MCF 10A (cell line): ENCODE results near the gene RNF217. TPM values are rescaled to one million over a fixed set of nuclear protein-coding genes. Genes with fewer than 3 reads are reported as not detected.

Experiments
- BruUV-seq: library from RNA; stranded (reverse); fragments of 400-500 nt; replicated peaks from 2 replicates; lab custom pipeline; 2021; lab: Mats Ljungman, UMichigan
- CTCF ChIA-PET: fragments of 300-600 bp; sonication (Branson Sonifier 250); formaldehyde crosslinking; extraction: SDS; loops from one replicate; lab custom pipeline; 2021; ENCODE audit warnings: antibody characterized with exemption, inconsistent platforms; lab: Yijun Ruan, JAX
- POLR2A ChIA-PET: fragments of 300-600, 350-650 bp; sonication (Branson Sonifier 250); formaldehyde crosslinking; extraction: SDS; loops from one replicate; lab custom pipeline; 2020; ENCODE audit warnings: antibody characterized with exemption, inconsistent platforms; lab: Yijun Ruan, JAX
- DNase-seq: peaks from one replicate; pipeline ENCODE4 v3.0.0-alpha.2; 2018; ENCODE audit not compliant: unreplicated experiment
- H3K27ac Mint-ChIP-seq: one replicate; pipeline ENCODE4 v1.8.0; 2022; ENCODE audit warnings: mild to moderate bottlenecking, low read depth, mixed read lengths; ENCODE audit not compliant: unreplicated experiment
- H3K27me3 Mint-ChIP-seq: one replicate; pipeline ENCODE4 v1.8.0; 2022; ENCODE audit warnings: mixed read lengths; ENCODE audit not compliant: insufficient read depth, unreplicated experiment
- H3K36me3 Mint-ChIP-seq: one replicate; pipeline ENCODE4 v1.8.0; 2022; ENCODE audit warnings: mild to moderate bottlenecking, moderate library complexity, mixed read lengths; ENCODE audit not compliant: insufficient read depth, unreplicated experiment
- H3K4me1 Mint-ChIP-seq: one replicate; pipeline ENCODE4 v1.8.0; 2022; ENCODE audit warnings: mixed read lengths; ENCODE audit not compliant: insufficient read depth, unreplicated experiment
- H3K4me3 Mint-ChIP-seq: one replicate; pipeline ENCODE4 v1.8.0; 2022; ENCODE audit warnings: mild to moderate bottlenecking, moderate library complexity, mixed read lengths; ENCODE audit not compliant: unreplicated experiment
- H3K9me3 Mint-ChIP-seq: one replicate; pipeline ENCODE4 v1.8.0; 2022; ENCODE audit warnings: mixed read lengths; ENCODE audit not compliant: unreplicated experiment
- CTCF ChIP-seq: fragments of 200-600 bp; IDR thresholded peaks from one replicate; pipeline ENCODE4 v1.8.0; 2022; ENCODE audit warnings: antibody characterized with exemption, mild to moderate bottlenecking; ENCODE audit not compliant: unreplicated experiment
- intact Hi-C: fragments of 100-400 bp; cut with micrococcal nuclease; formaldehyde crosslinking; loops from 2 replicates; pipeline ENCODE4 v1.14.1; 2022
- total RNA-seq: library from RNA; stranded (reverse); gene quantifications from 2 replicates; pipeline ENCODE4 v1.2.3, GENCODE V29; 2022

RNF217 gene
- total RNA-seq, 1 experiment from 2014 or later = 24.8 TPM

- Mint-ChIP-seq H3K27me3 (no peaks in the 10 kb centered on the region), H3K36me3 (no peaks in the 10 kb centered on the region), H3K27ac (peak overlapping the region; percentile 14), H3K4me3 (peak overlapping the region; percentile 69), H3K4me1 (peaks cover 37% of the 10 kb centered on the region), H3K9me3 (no peaks in the 10 kb centered on the region)
- intact Hi-C loops = no loop called here
- ChIA-PET CTCF (interaction anchor here (0.6 to 4.9 kb wide), 7 partner anchors 11 to 230 kb away, joined by 3 to 35 read pairs (median 5); partner anchors contain the start of gene RNF217), POLR2A (interaction anchor here (0.6 to 2.2 kb wide), 9 partner anchors 15 to 147 kb away, joined by 3 to 18 read pairs (median 3); partner anchors contain the start of gene RNF217)
- TF ChIP-seq CTCF = no peak
- peak; percentile 59 for DNase-seq
- BruUV-seq = no TSS peak
Measured at GRCh38 chr6:125099211-125100073, 137.2 kb downstream of the RNF217 start.

- H3K27me3 Mint-ChIP-seq = no peaks in the 10 kb centered on the region
- DNase-seq = no peak
- TF ChIP-seq CTCF = no peak
- intact Hi-C loops = no loop called here
- peak overlapping the region; percentile 89 for H3K27ac Mint-ChIP-seq
- ChIA-PET CTCF (interaction anchor here (0.7 to 2.3 kb wide), 4 partner anchors 11 to 151 kb away, joined by 3 to 11 read pairs (median 4); partner anchors contain the start of gene RNF217), POLR2A (interaction anchor here (0.6 to 2.2 kb wide), 5 partner anchors 14 to 139 kb away, joined by 3 to 18 read pairs (median 3); partner anchors contain the start of gene RNF217)
- H3K4me3 Mint-ChIP-seq = peak overlapping the region; percentile 69
- H3K36me3 Mint-ChIP-seq = no peaks in the 10 kb centered on the region
- no peaks in the 10 kb centered on the region for H3K9me3 Mint-ChIP-seq
- H3K4me1 Mint-ChIP-seq = peaks cover 32% of the 10 kb centered on the region
- BruUV-seq = no TSS peak
Measured at GRCh38 chr6:125100074-125100652, 137.9 kb downstream of the RNF217 start.

GRCh38 chr6:125101128-125101527 lies 138.9 kb downstream of the RNF217 start:
- no TSS peak for BruUV-seq
- TF ChIP-seq CTCF = no peak
- CTCF ChIA-PET = interaction anchor here (0.8 kb wide), 1 partner anchor 152 kb away, joined by 3 read pairs; no protein-coding TSS in a partner anchor
- H3K27me3 Mint-ChIP-seq = no peaks in the 10 kb centered on the region
- no peaks in the 10 kb centered on the region for H3K9me3 Mint-ChIP-seq
- H3K36me3 Mint-ChIP-seq = no peaks in the 10 kb centered on the region
- intact Hi-C loops = no loop called here
- peaks cover 26% of the 10 kb centered on the region for H3K4me1 Mint-ChIP-seq
- no peak for DNase-seq
- H3K27ac Mint-ChIP-seq = peak overlapping the region; percentile 89
- H3K4me3 Mint-ChIP-seq = no peak overlapping the region
- POLR2A ChIA-PET = no interaction called here

- Mint-ChIP-seq H3K9me3 (no peaks in the 10 kb centered on the region), H3K27ac (peak overlapping the region; percentile 89), H3K4me3 (no peak overlapping the region), H3K27me3 (no peaks in the 10 kb centered on the region), H3K4me1 (peaks cover 26% of the 10 kb centered on the region), H3K36me3 (no peaks in the 10 kb centered on the region)
- POLR2A ChIA-PET = no interaction called here
- BruUV-seq = no TSS peak
- DNase-seq = no peak
- CTCF ChIA-PET = no interaction called here
- intact Hi-C loops = no loop called here
- TF ChIP-seq CTCF = no peak
Measured at GRCh38 chr6:125101631-125102030, 139.4 kb downstream of the RNF217 start.
